PFSK-1 (cell line): ENCODE measurements around the gene ST6GALNAC2.

Source experiments
- TAF1 ChIP-seq: IDR thresholded peaks from 2 replicates; pipeline ENCODE4 v1.6.1; 2012; ENCODE audit warnings: low read length, control low read depth, borderline replicate concordance; ENCODE audit not compliant: insufficient read depth
- TF ChIP-seq, protein P1 (sequence below), 2 experiments: IDR thresholded peaks; 2 replicates each; pipeline versions ENCODE4 v1.6.1 to v1.8.0; 2011 to 2012; ENCODE audit warnings: low read depth in 2 of 2, low read length in 2 of 2, control low read depth in 1 of 2, inconsistent platforms in 1 of 2, mild to moderate bottlenecking in 1 of 2, moderate library complexity in 1 of 2; ENCODE audit not compliant: insufficient read depth in 1 of 2

DNA sequence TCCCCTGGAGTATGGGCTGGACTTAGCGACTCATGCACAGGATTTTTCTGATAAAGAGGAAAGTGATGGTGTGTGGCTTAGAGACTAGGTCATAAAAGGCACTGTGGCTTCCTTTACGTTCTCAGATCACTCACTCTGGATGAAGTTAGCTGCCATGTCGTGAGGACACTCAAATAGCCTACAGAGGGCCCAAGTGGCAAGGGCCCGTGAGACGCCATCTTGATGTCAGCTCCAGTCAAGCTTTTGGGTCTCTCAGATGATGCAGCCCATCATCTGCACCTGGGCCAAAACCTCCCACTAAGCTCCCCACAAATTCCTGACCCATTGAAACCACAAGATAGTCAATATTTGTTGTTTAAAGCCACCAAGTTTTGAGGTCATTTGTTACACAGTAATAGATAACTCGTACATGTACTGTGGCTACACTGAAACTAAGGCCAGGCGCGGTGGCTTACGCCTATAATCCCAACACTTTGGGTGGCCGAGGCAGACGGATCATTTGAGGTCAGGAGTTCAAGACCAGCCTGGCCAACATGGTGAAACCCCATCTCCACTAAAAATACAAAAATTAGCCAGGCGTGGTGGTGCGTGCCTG lies 14.7 kb downstream of the ST6GALNAC2 start:
- TF ChIP-seq, protein P1, sequence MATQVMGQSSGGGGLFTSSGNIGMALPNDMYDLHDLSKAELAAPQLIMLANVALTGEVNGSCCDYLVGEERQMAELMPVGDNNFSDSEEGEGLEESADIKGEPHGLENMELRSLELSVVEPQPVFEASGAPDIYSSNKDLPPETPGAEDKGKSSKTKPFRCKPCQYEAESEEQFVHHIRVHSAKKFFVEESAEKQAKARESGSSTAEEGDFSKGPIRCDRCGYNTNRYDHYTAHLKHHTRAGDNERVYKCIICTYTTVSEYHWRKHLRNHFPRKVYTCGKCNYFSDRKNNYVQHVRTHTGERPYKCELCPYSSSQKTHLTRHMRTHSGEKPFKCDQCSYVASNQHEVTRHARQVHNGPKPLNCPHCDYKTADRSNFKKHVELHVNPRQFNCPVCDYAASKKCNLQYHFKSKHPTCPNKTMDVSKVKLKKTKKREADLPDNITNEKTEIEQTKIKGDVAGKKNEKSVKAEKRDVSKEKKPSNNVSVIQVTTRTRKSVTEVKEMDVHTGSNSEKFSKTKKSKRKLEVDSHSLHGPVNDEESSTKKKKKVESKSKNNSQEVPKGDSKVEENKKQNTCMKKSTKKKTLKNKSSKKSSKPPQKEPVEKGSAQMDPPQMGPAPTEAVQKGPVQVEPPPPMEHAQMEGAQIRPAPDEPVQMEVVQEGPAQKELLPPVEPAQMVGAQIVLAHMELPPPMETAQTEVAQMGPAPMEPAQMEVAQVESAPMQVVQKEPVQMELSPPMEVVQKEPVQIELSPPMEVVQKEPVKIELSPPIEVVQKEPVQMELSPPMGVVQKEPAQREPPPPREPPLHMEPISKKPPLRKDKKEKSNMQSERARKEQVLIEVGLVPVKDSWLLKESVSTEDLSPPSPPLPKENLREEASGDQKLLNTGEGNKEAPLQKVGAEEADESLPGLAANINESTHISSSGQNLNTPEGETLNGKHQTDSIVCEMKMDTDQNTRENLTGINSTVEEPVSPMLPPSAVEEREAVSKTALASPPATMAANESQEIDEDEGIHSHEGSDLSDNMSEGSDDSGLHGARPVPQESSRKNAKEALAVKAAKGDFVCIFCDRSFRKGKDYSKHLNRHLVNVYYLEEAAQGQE (IDR thresholded peaks at IDR 0.05; ENCODE audit: insufficient read depth in 1 of 2, low read depth in 2 of 2, low read length in 2 of 2) = no peak
- TF ChIP-seq TAF1 = no peak
